Pancreas (tissue), 10 donors: ENCODE results near the gene TMEM63A. TPM values are rescaled to one million over a fixed set of nuclear protein-coding genes. Genes with fewer than 3 reads are reported as not detected.
"Not testable (repeated sequence)": the region's sequence is repeated elsewhere in the genome, so short reads cannot be mapped to it uniquely, and the experiment has no call there.

ENCODE experiments used
- ATAC-seq, 4 donors: fragments of 200-7000 bp; cut with Tn5 transposase; one replicate each; pipeline versions ENCODE4 v1.8.0 to v1.9.1; 2020; ENCODE audit warnings: mild to moderate bottlenecking in 4 of 4, moderate library complexity in 4 of 4
- DNase-seq, 6 donors: peaks; one replicate each; pipeline ENCODE4 v3.0.0-alpha.2; 2020
- FAIRE-seq: peaks from 2 replicates; lab custom pipeline; 2012; peaks lifted over from hg19 to GRCh38; lab: Jason Lieb, UNC
- H3K27ac ChIP-seq, 4 donors: fragments of 200-600 bp; sonication (generic); 1 replicate in 3 of 4; 2 replicates in 1 of 4; pipeline versions ENCODE4 v1.5.0 to v1.8.0; 2020
- H3K27me3 ChIP-seq, 4 donors: fragments of 200-600 bp; one replicate each; pipeline ENCODE4 v1.8.0; 2021
- H3K36me3 ChIP-seq, 3 donors: fragments of 200-600 bp; sonication (generic) in 1 of 3; one replicate each; pipeline versions ENCODE4 v1.5.0 to v1.8.0; 2020 to 2021
- H3K4me1 ChIP-seq, 3 donors: fragments of 200-600 bp; one replicate each; pipeline ENCODE4 v1.8.0; 2021
- H3K4me3 ChIP-seq, 4 donors: fragments of 200-600 bp; sonication (generic) in 2 of 4; one replicate each; pipeline versions ENCODE4 v1.5.0 to v1.8.0; 2020 to 2021
- H3K9me3 ChIP-seq, 4 donors: fragments of 200-600 bp; one replicate each; pipeline ENCODE4 v1.8.0; 2021
- WGBS, 2 donors: extraction: QIAGEN DNeasy Blood & Tissue Kit; methylation state at CpG; one replicate each; pipeline ENCODE4 v1.1.7; 2013; 5-methylcytosine and 5-hydroxymethylcytosine counted together
- intact Hi-C, 3 donors: fragments of 100-400 bp; cut with DNase I; formaldehyde crosslinking; loops; one replicate each; pipeline versions ENCODE4 v1.11.1 to v1.14.2; 2022
- microRNA-seq, 2 donors: library from miRNA; unstranded; fragments of <30 nt; microRNA quantifications; one replicate each; pipeline versions ENCODE4 to v1.1.0, GENCODE V29; 2019 to 2020
- polyA plus RNA-seq, 2 donors: library from polyadenylated mRNA; stranded (reverse); fragments of 200-250 nt; gene quantifications; one replicate each; pipeline ENCODE4 v1.2.3, GENCODE V29; 2013
- total RNA-seq, 6 donors: library from RNA; stranded (reverse); fragmentation: NEBNext Ultra II Directional in 4 of 6; extraction: Animal tissue kit (Norgen Biotek cat#: 25700) in 4 of 6; gene quantifications; one replicate each; pipeline versions ENCODE4 v1.2.1 to v1.2.4, GENCODE V29; 2021 to 2023
- TF ChIP-seq, protein P1 (sequence below), 4 donors: fragments of 200-600 bp; sonication (generic) in 3 of 4; IDR thresholded peaks; one replicate each; pipeline versions ENCODE4 v1.5.0 to v1.8.0; 2021; ENCODE audit warnings: antibody characterized with exemption in 4 of 4
- donor health status: healthy with polysubstance abuse.
- donor health status: DM: no; HTN: no; CAD: no; lungs with moderate emphysema.
- donor health status: DM: no; HTN: no; CAD: no.
- donor health status: control.
- donor health status: control.
- donor health status: Bipolar disorder and iron deficiency.
- donor health status: DM: yes; HTN: yes; CAD: no.
- donor health status: DM: no; HTN: no; CAD: no.
- donor health status: DM: no; HTN: no; CAD: no.
- donor health status: DM: yes; HTN: yes; CAD: no.

The TMEM63A gene
- total and polyA plus RNA-seq, 8 donors = 56.3 to 185 (median 84.0) TPM

DNA sequence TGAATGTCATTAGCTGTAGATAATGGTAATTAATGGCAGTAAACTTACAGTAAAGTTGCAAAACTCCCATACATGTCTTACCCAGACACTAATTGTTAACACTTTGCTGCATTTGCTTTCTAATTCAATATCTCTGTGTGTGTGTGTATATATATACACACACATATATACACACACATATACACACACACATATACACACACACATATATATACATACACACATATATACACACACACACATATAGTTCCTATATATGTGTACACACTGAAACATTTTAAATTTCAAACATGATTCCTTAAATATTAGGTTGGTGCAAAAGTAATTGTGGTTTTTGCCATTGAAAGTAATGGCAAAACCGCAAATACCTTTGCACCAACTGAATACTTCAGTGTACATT lies 75.9 kb downstream of the TMEM63A start:
- Histone ChIP-seq H3K27me3 (no peaks in the 10 kb centered on the region), H3K9me3 (no peaks in the 10 kb centered on the region), H3K4me1 (no peaks in the 10 kb centered on the region), H3K36me3 (no peaks in the 10 kb centered on the region), H3K4me3 (no peak overlapping the region), H3K27ac (no peak overlapping the region)
- no peak for FAIRE-seq
- no peak for DNase-seq
- TF ChIP-seq, protein P1, sequence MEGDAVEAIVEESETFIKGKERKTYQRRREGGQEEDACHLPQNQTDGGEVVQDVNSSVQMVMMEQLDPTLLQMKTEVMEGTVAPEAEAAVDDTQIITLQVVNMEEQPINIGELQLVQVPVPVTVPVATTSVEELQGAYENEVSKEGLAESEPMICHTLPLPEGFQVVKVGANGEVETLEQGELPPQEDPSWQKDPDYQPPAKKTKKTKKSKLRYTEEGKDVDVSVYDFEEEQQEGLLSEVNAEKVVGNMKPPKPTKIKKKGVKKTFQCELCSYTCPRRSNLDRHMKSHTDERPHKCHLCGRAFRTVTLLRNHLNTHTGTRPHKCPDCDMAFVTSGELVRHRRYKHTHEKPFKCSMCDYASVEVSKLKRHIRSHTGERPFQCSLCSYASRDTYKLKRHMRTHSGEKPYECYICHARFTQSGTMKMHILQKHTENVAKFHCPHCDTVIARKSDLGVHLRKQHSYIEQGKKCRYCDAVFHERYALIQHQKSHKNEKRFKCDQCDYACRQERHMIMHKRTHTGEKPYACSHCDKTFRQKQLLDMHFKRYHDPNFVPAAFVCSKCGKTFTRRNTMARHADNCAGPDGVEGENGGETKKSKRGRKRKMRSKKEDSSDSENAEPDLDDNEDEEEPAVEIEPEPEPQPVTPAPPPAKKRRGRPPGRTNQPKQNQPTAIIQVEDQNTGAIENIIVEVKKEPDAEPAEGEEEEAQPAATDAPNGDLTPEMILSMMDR (IDR thresholded peaks at IDR 0.05) = no peak
- no peak for ATAC-seq
- intact Hi-C loops = no loop called here
- 97 to 98% methylated on average over 1 of the region's 1 CpG for WGBS, 2 donors

DNA sequence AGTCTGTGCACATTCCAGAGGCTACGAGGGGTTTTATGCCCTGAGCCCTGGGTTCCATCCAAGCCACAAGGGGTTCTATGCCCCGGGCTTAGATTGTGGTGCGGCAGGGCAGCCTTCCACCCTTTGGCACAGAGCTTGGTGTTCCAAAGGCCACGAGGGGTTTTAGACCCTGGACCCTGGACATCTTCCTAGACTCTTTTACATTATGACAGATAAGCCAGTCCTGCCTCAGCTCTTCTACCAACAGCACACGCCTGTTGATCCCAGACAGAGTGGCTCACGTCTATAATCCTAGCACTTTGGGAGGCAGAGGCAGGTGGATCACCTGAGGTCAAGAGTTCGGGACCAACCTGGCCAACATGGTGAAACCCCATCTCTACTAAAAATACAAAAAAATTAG lies 81.0 kb downstream of the TMEM63A start:
- ATAC-seq, H3K4me1 ChIP-seq, DNase-seq, H3K36me3 ChIP-seq, H3K9me3 ChIP-seq, intact Hi-C loops, FAIRE-seq, H3K27ac ChIP-seq, H3K4me3 ChIP-seq, H3K27me3 ChIP-seq: not testable (repeated sequence)
- 90 to 95% methylated on average over 7 of the region's 7 CpGs for WGBS, 2 donors

DNA sequence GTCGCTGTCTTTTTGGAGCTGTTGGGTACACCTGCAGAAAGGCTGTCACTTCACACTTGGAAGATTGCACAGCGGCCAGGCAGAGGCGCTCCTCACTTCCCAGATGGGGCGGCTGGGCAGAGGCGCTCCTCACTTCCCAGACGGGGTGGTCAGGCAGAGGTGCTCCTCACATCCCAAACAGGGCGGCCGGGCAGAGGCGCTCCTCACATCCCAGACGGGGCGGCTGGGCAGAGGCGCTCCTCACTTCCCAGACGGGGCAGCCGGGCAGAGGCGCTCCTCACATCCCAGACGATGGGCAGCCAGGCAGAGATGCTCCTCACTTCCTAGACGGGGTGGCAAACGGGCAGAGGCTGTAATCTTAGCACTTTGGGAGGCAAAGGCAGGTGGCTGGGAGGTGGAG lies 86.1 kb downstream of the TMEM63A start:
- DNase-seq, ATAC-seq: not testable (repeated sequence)

More for the DNA sequence above, 86.1 kb downstream of the TMEM63A start:
- H3K36me3 ChIP-seq, H3K9me3 ChIP-seq, H3K4me3 ChIP-seq, H3K27me3 ChIP-seq, FAIRE-seq, H3K27ac ChIP-seq, intact Hi-C loops, H3K4me1 ChIP-seq: not testable (repeated sequence)
- WGBS, 2 donors = 98 to 99% methylated on average over 18 of the region's 18 CpGs

Small RNA genes lying within 50 kb of the gene (microRNA-seq; reads per million reads assigned to microRNA genes)
- gene MIR6741 = 0.39 to 0.59 reads per million in 2 donors

Other genes starting within 250 kb of the TMEM63A start
- gene ENAH, start 229.3 kb downstream of the TMEM63A start, total RNA-seq = 10 to 100 TPM; 27.8 to 62.8 (median 34.7) TPM
- gene ENAH, start 229.3 kb downstream of the TMEM63A start, polyA plus RNA-seq = 10 to 100 TPM in 1 of 2 donors, 1 to 10 TPM in 1; 8.0 to 17.1 TPM
- gene SRP9, start 104.6 kb downstream of the TMEM63A start, total RNA-seq = 100 to 1,000 TPM in 1 of 6 donors, 10 to 100 TPM in 5; 63.0 to 102 (median 89.5) TPM
- 100 to 1,000 TPM in 1 of 2 donors, 10 to 100 TPM in 1; 78.0 to 145 TPM for gene SRP9, start 104.6 kb downstream of the TMEM63A start, polyA plus RNA-seq
- 100 to 1,000 TPM in 5 of 6 donors, 10 to 100 TPM in 1; 87.2 to 168 (median 144) TPM for gene EPHX1, start 72.3 kb downstream of the TMEM63A start, total RNA-seq
- 10 to 100 TPM; 26.1 to 58.0 TPM for gene EPHX1, start 72.3 kb downstream of the TMEM63A start, polyA plus RNA-seq
- gene LEFTY1, start 6.8 kb upstream of the TMEM63A start, total RNA-seq = 100 to 1,000 TPM in 1 of 6 donors, 10 to 100 TPM in 4, 1 to 10 TPM in 1; 4.1 to 146 (median 55.9) TPM
- 10 to 100 TPM in 1 of 2 donors, 1 to 10 TPM in 1; 8.4 to 57.6 TPM for gene LEFTY1, start 6.8 kb upstream of the TMEM63A start, polyA plus RNA-seq
- 10 to 100 TPM; 21.3 to 38.4 (median 30.5) TPM for gene PYCR2, start 41.9 kb upstream of the TMEM63A start, total RNA-seq
- gene PYCR2, start 41.9 kb upstream of the TMEM63A start, polyA plus RNA-seq = 10 to 100 TPM; 69.2 to 88.9 TPM
- 10 to 100 TPM in 1 of 6 donors, under 1 TPM in 1, not detected in 4; 0.09 to 16.3 TPM for gene LEFTY2, start 58.8 kb upstream of the TMEM63A start, total RNA-seq
- gene LEFTY2, start 58.8 kb upstream of the TMEM63A start, polyA plus RNA-seq = 1 to 10 TPM in 1 of 2 donors, under 1 TPM in 1; 0.07 to 1.4 TPM
- 10 to 100 TPM in 1 of 6 donors, 1 to 10 TPM in 5; 6.8 to 12.4 (median 9.4) TPM for gene SDE2, start 117.0 kb upstream of the TMEM63A start, total RNA-seq
- 1 to 10 TPM; 3.3 to 6.6 TPM for gene SDE2, start 117.0 kb upstream of the TMEM63A start, polyA plus RNA-seq
- gene H3-3A, start 180.3 kb upstream of the TMEM63A start, total RNA-seq = 100 to 1,000 TPM; 122 to 302 (median 193) TPM
- gene H3-3A, start 180.3 kb upstream of the TMEM63A start, polyA plus RNA-seq = 100 to 1,000 TPM; 329 to 427 TPM